Small intestine (tissue), 7 donors: ENCODE results near the gene UBAC1. TPM values are rescaled to one million over a fixed set of nuclear protein-coding genes. Genes with fewer than 3 reads are reported as not detected.

Source experiments
- DNase-seq, 2 donors: peaks; one replicate each; pipeline versions ENCODE4 v3.0.0 to v3.0.0-alpha.2; 2013
- FAIRE-seq: peaks from 2 replicates; lab custom pipeline; 2012; peaks lifted over from hg19 to GRCh38; lab: Jason Lieb, UNC
- H3K27ac ChIP-seq, 3 donors: one replicate each; pipeline ENCODE4 v1.5.1; 2013; ENCODE audit warnings: low read length in 2 of 3, mild to moderate bottlenecking in 2 of 3, control low read depth in 1 of 3, inconsistent platforms in 1 of 3, low read depth in 1 of 3, moderate library complexity in 1 of 3
- H3K27me3 ChIP-seq, 3 donors: one replicate each; pipeline ENCODE4 v1.6.1; 2013; ENCODE audit warnings: low read length in 3 of 3, inconsistent platforms in 1 of 3; ENCODE audit not compliant: control insufficient read depth in 3 of 3, insufficient read depth in 3 of 3
- H3K36me3 ChIP-seq, 3 donors: one replicate each; pipeline ENCODE4 v1.6.1; 2013; ENCODE audit warnings: low read length in 3 of 3, inconsistent platforms in 1 of 3, low read depth in 1 of 3, mild to moderate bottlenecking in 1 of 3, moderate library complexity in 1 of 3; ENCODE audit not compliant: control insufficient read depth in 3 of 3, insufficient read depth in 2 of 3
- H3K4me1 ChIP-seq, 3 donors: one replicate each; pipeline ENCODE4 v1.6.1; 2013; ENCODE audit warnings: low read length in 2 of 3, inconsistent platforms in 1 of 3, low read depth in 1 of 3, mild to moderate bottlenecking in 1 of 3, moderate library complexity in 1 of 3; ENCODE audit not compliant: control insufficient read depth in 3 of 3, insufficient read depth in 2 of 3
- H3K4me3 ChIP-seq, 3 donors: one replicate each; pipeline ENCODE4 v1.5.1; 2013; ENCODE audit warnings: low read length in 3 of 3, control low read depth in 1 of 3, inconsistent platforms in 1 of 3, low read depth in 1 of 3, mild to moderate bottlenecking in 1 of 3, moderate library complexity in 1 of 3
- H3K9me3 ChIP-seq, 2 donors: one replicate each; pipeline ENCODE4 v1.6.1; 2013; ENCODE audit warnings: low read depth in 1 of 2, low read length in 1 of 2; ENCODE audit not compliant: control insufficient read depth in 2 of 2, insufficient read depth in 1 of 2
- WGBS, 3 donors: extraction: QIAGEN DNeasy Blood & Tissue Kit; methylation state at CpG; one replicate each; pipeline ENCODE4 v1.1.7; 2013; 5-methylcytosine and 5-hydroxymethylcytosine counted together
- polyA plus RNA-seq, 4 donors: library from polyadenylated mRNA; stranded (reverse) in 3 of 4; unstranded in 1 of 4; fragments of 200-250 nt in 3 of 4; fragments of 120-200 nt in 1 of 4; gene quantifications; one replicate each; pipeline versions ENCODE4 v1.2.1 to v1.2.3, GENCODE V29; 2013
- donor health status: healthy with polysubstance abuse.
- donor health status: control.
- donor health status: control.
- donor health status: Bipolar disorder and iron deficiency.
- donor health status: healthy.

Gene UBAC1
- polyA plus RNA-seq, 4 donors, result 19.9 to 78.5 (median 63.3) TPM

DNA sequence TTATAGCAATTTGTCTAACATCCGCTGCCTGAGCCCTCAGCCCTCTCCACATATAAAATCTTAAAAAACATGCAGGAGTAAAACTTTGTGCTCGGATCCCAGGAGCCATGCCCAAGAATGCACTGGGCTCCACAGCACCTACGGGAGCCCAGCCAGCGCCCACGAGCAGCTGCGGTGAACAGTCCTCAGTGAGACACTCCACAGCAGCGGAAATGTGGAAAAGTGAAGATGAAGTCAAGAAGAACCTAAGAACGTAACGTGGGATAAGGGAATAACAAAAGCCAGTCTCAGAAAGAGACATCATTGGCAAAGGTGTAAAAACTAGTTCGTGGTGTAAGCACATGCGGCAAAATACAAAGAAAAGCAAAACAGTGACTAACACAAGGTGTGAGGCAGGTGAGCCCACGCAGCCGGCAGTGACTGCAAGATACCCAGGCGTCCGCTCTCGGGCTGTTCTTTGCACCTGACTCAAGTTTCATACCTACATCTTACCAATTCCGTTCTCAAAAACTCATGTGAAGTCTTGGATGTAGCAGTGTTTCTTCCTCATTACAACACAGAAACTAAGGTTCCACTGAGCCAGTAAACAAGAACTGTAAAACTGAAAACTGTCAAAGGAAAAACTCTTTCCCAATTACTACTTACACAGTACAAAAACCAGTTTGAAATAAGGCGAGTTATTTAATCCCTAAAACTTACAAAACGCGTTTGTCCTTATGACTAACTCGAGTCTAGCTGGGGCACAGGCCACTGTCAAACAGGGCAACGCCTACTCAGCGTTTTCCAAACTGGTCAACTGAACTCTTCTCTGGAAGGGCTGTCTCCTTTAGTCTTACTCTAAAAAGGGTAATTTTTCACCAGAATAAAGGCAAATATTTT, 55.6 kb downstream of the UBAC1 start:
- peak; percentile 37 to 40 for DNase-seq
- H3K27ac ChIP-seq, result no peak overlapping the region

GRCh38 chr9:135903786-135904520, 57.2 kb downstream of the UBAC1 start:
- no peak overlapping the region for H3K4me3 ChIP-seq
- 96 to 98% (median 97%) methylated on average over 16 of the region's 16 CpGs for WGBS, 3 donors
- H3K27me3 ChIP-seq, result no peaks in the 10 kb centered on the region
- H3K27ac ChIP-seq, result no peak overlapping the region
- DNase-seq (no peak), FAIRE-seq (no peak)
- H3K9me3 ChIP-seq, result peaks cover 0 to 23% of the 10 kb centered on the region in 2 donors
- peaks cover 0 to 9% (median 0%) of the 10 kb centered on the region in 3 donors for H3K36me3 ChIP-seq
- peaks cover 2 to 19% (median 17%) of the 10 kb centered on the region in 3 donors for H3K4me1 ChIP-seq

More for the DNA sequence above, 55.6 kb downstream of the UBAC1 start:
- Histone ChIP-seq H3K36me3 (peaks cover 0 to 10% (median 0%) of the 10 kb centered on the region in 3 donors), H3K27me3 (no peaks in the 10 kb centered on the region), H3K4me1 (peaks cover 2 to 19% (median 18%) of the 10 kb centered on the region in 3 donors), H3K9me3 (peaks cover 0 to 24% of the 10 kb centered on the region in 2 donors), H3K4me3 (peak overlapping the region in 2 of 3 donors; percentile 42 to 95)
- 61 to 63% (median 63%) methylated on average over 23 of the region's 23 CpGs for WGBS, 3 donors
- no peak for FAIRE-seq

DNA sequence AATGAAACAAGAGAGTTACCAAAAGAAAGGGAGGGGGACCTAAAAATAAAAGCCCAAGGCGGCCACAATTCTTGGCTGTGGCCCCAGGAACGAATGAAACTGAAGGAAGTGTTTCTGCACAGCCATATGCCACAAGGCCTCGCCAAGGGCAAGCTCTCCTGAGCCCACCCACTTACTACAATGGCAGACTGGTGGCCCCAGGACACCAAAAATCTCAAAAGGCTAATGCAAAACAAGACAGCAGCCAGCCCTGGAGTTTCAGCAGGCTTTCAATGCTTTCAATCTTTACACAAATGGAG, 57.9 kb downstream of the UBAC1 start:
- no peak for FAIRE-seq
- H3K4me1 ChIP-seq, result peaks cover 0 to 13% (median 11%) of the 10 kb centered on the region in 3 donors

DNA sequence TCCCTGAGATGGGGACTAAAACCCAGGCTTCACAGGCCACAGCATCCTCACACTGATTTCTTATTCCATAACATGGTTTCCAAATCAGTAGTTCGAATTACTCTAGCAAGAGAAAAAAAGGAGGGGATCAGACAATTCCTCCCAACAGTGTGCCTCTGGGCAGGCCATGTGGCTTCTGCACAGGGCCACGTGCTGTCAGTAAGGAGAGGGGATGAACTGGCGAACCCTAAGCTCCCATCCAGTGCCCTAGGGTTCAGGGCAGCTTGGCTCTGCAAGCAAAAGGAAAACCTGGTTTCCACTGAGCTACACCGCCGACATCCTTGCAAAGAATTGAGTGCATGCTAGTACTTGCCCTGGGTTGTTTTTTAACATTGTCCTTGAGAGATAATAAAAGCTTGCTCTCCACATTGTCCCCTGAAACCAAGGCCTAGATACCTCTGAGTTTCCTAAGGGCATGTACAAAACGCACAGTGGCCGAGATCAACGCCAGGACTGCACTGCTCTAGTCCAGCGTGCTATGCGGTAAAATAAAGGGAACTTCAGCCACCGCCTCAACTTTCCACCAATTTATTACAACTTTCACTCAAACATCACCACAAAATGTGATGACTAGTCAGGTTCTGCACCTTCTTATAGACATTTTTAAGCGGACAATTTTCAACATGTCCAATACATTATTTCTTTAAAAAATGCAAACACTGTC, 58.4 kb downstream of the UBAC1 start:
- Histone ChIP-seq H3K27ac (no peak overlapping the region), H3K4me1 (peaks cover 0 to 12% (median 8%) of the 10 kb centered on the region in 3 donors), H3K9me3 (peaks cover 0 to 20% of the 10 kb centered on the region in 2 donors), H3K27me3 (no peaks in the 10 kb centered on the region), H3K36me3 (peaks cover 0 to 10% (median 0%) of the 10 kb centered on the region in 3 donors), H3K4me3 (no peak overlapping the region)
- DNase-seq (no peak), FAIRE-seq (no peak)
- 90 to 92% (median 91%) methylated on average over 12 of the region's 12 CpGs for WGBS, 3 donors

More for the DNA sequence above, 57.9 kb downstream of the UBAC1 start:
- Histone ChIP-seq H3K9me3 (peaks cover 0 to 20% of the 10 kb centered on the region in 2 donors), H3K36me3 (peaks cover 0 to 10% (median 0%) of the 10 kb centered on the region in 3 donors), H3K27me3 (no peaks in the 10 kb centered on the region), H3K27ac (no peak overlapping the region), H3K4me3 (peak overlapping the region in 1 of 3 donors; percentile 16)
- 69 to 81% (median 73%) methylated on average over 3 of the region's 3 CpGs for WGBS, 3 donors
- DNase-seq, result no peak

- FAIRE-seq (no peak), DNase-seq (no peak)
- H3K27me3 ChIP-seq, result no peaks in the 10 kb centered on the region
- 90 to 98% (median 93%) methylated on average over 2 of the region's 2 CpGs for WGBS, 3 donors
- H3K4me1 ChIP-seq, result peaks cover 0 to 12% (median 8%) of the 10 kb centered on the region in 3 donors
- H3K27ac ChIP-seq, result no peak overlapping the region
- peaks cover 0 to 22% of the 10 kb centered on the region in 2 donors for H3K9me3 ChIP-seq
- no peak overlapping the region for H3K4me3 ChIP-seq
- peaks cover 0 to 10% (median 0%) of the 10 kb centered on the region in 3 donors for H3K36me3 ChIP-seq
Measured at GRCh38 chr9:135901826-135902225, 59.3 kb downstream of the UBAC1 start.

DNA sequence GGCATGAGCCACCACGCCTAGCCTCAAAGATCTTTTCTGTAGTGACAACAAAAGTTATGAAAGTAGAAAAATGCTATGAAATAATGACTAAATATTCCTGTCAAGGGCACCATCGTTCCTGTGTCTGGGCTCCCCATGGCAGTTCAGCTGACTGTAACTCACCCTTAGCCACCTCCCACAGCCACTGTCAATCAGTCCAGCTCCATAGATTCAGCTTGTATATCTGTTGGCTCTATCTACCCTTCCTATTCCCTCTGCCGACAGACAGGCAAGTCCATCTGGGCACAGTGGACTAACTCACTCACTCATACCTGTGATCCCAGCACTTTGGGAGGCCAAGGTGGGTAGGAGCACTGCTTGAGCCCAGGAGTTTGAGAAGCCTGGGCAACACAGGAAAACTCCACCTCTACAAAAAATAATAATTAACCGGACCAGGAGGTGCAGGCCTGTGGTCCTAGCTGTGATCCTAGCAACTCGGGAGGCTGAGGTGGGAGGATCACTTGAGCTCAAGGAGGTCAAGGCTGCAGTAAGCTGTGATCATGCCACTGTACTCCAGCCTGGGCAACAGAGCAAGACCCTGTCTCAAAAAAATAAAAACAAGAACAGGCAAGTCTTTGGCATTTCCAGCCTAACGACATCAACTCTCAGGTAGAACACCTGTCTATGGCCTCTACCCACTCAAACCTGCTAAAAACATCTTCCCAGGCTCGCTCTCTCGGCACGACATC, 60.0 kb downstream of the UBAC1 start:
- H3K36me3 ChIP-seq, result peaks cover 0 to 10% (median 0%) of the 10 kb centered on the region in 3 donors
- H3K4me1 ChIP-seq, result peaks cover 0 to 12% (median 8%) of the 10 kb centered on the region in 3 donors
- H3K9me3 ChIP-seq, result peaks cover 0 to 25% of the 10 kb centered on the region in 2 donors
- 93 to 97% (median 94%) methylated on average over 9 of the region's 9 CpGs for WGBS, 3 donors
- H3K27me3 ChIP-seq, result no peaks in the 10 kb centered on the region
- FAIRE-seq (no peak), DNase-seq (no peak)
- no peak overlapping the region for H3K4me3 ChIP-seq
- no peak overlapping the region for H3K27ac ChIP-seq

GRCh38 chr9:135898634-135899407, 62.4 kb downstream of the UBAC1 start:
- WGBS, 3 donors, result 79 to 88% (median 80%) methylated on average over 11 of the region's 11 CpGs
- DNase-seq (no peak), FAIRE-seq (no peak)
- no peak overlapping the region for H3K4me3 ChIP-seq
- H3K27me3 ChIP-seq, result no peaks in the 10 kb centered on the region
- H3K36me3 ChIP-seq, result peaks cover 0 to 5% (median 0%) of the 10 kb centered on the region in 3 donors
- no peak overlapping the region for H3K27ac ChIP-seq
- peaks cover 0 to 30% of the 10 kb centered on the region in 2 donors for H3K9me3 ChIP-seq
- H3K4me1 ChIP-seq, result no peaks in the 10 kb centered on the region
